HG03280 (cell line): Measurements from ENCODE around the gene HMGCLL1.
A peak's percentile ranks its signal among the peaks of the same experiment; 100 is the strongest.

Experiments
- ATAC-seq: cut with Tn5 transposase; IDR thresholded peaks from one replicate; pipeline ENCODE4 v1.9.1; 2021; ENCODE audit warnings: mild to moderate bottlenecking, moderate library complexity; ENCODE audit not compliant: unreplicated experiment

The HMGCLL1 gene

GRCh38 chr6:55536391-55536956, 42.5 kb downstream of the HMGCLL1 start:
- ATAC-seq, result no peak

- ATAC-seq, result no peak
Observed at GRCh38 chr6:55531496-55531895, 47.5 kb downstream of the HMGCLL1 start.

DNA sequence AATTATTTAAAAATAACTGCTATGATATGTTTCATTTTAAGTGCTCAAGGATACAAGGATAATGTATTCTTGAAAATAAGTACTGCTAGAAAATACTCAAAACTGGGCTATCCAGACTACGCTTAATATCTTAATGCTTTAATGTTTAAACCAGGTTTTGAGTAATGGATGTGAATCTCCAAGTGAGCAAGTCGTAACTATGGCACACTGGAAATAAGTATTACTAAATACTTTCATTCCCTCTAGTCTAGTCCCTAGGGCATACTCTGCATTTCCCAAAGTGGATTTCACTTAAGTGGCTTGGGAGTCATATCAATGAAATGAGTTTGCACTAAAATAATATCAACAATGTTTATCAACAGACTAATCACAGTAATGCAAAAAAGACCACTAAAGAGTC, 48.1 kb downstream of the HMGCLL1 start:
- no peak for ATAC-seq

- peak; percentile 98 for ATAC-seq
Observed at GRCh38 chr6:55528624-55529023, 50.4 kb downstream of the HMGCLL1 start.

DNA sequence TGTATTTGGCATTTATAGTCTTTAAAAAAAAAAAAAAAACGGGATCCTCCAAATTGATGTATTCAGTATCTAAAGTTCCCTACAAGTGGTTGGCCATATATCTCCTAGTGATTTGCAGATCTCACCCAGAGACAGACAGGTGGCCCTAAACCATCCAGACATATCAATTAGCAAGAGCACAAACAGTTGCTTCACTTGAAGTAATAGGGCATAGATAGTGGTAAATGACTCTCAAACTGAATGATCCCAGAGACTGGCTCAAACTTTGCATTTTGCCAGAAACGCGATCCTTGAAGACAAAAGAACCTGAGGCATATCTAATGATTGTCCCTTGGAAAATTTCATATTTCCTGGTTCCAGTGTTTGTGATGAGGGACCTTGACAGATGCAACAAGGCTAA, 54.6 kb downstream of the HMGCLL1 start:
- no peak for ATAC-seq

DNA sequence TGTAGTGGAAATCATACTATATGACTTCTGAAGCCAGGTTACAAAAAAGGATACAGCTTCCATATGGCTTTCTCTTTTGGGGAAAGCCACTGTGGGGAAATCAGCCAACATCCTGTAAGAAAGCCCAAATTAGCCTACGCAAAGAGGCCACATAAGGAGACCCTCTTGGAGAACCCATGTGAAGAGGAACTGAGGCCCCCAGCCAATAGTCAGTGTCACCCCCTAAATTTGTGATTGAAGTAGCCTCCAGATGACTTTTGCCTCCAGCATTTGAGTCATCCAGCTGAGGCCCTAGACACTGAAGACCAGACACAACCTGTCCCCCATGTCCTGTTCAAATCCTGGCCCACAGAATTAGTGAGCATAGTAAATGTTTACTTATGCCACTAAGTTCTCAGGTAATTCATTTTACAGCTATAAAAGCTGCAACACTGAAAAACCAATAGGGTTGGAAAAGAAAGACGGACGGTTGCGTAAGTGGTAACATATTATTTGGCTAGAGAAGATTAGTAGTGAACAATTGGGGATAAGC, 60.4 kb downstream of the HMGCLL1 start:
- no peak for ATAC-seq

- ATAC-seq, result no peak
Observed at GRCh38 chr6:55516736-55517135, 62.3 kb downstream of the HMGCLL1 start.

GRCh38 chr6:55512904-55513303, 66.1 kb downstream of the HMGCLL1 start:
- ATAC-seq, result no peak

- ATAC-seq, result no peak
Observed at GRCh38 chr6:55511122-55511800, 67.7 kb downstream of the HMGCLL1 start.

DNA sequence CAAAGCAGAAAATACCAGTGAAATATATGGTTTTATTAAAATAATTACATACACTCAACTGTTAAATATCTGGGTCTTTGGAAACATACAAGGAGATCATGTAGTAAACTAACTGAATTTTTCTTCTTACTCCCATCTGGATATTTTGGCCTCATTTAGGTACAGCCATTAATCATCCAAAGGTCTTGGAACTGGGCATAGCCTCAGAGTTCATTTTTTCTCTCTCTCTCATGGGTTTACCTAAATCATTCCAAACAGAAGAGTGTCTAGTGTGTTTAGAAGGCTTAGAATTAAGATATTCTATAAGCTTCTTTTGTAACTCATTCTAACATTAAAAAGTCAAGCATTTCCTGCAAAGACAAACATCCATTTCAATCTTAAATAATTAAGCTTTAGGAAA, 79.4 kb downstream of the HMGCLL1 start:
- no peak for ATAC-seq

DNA sequence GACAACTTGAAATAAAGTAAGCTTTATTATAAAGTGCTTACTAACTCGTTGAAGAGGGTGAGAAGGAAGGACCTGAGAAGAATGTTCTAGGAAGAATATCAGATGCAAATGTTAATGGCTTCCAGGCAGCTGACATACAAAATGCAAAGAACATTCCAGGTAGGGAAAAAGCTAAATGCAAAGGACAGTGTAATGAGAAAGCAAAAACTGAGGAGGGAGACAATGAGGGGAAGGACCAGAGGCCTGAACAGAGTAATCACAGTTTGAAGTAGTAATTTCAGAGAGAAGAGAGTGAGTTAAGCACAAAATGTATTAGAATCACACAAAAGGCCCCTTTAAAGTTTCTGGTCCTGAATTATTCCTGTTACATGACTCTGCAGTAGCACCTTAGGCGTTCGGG, 81.3 kb downstream of the HMGCLL1 start:
- no peak for ATAC-seq

DNA sequence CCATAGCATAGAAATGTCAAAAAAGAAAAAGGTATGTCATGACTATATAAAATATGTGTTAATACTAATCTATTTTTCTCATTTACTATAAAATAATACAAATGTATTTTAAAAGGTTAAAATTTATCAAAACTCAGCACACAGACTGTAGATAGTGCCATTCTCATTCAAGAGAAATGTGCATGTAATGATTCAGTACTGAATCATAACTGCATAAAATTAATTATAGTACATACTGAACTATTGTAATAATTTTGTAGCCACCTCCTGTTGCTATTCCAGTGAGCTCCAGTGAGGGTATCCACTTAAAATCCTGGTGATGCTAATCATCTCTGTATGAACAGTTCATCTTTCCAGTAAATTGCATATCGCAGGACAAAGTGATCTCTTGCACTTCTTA, 82.8 kb downstream of the HMGCLL1 start:
- no peak for ATAC-seq

DNA sequence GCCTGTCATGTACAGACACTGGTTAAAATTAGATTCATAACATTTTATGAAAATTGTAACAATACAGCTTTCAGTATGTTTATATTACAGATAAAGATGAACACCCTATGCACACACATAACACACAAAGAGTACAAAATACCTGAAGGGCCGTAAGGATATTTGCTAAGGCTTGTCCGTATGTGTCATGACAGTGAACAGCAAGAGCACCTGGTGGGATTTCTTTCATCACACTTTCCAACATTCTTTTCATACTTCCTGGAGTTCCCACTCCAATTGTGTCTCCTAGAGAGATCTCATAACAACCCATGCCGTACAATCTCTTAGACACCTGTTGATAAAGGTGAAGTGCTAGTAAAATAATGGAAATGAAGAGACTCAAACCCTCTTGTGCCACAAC, 83.7 kb downstream of the HMGCLL1 start:
- no peak for ATAC-seq

- ATAC-seq, result no peak
Observed at GRCh38 chr6:55494411-55494810, 84.6 kb downstream of the HMGCLL1 start.

DNA sequence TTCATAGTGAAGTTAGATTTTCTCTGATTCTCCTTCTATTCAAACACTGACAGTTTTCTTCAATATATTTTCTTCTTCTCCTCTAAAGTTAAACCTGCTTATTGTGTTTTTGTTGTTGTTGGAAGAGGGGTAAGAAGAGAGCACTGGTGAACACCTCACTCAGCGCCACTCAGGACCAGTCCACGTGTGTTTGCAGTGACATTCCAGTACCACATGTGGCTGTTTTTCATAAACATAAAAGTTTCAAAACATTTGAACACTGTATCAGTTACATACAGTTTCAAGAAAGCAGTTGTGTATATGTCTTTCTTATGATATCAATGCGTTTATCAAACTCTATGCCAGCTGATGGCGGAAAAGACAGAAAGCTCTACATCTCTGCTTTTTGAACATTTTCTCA, 86.7 kb downstream of the HMGCLL1 start:
- no peak for ATAC-seq

DNA sequence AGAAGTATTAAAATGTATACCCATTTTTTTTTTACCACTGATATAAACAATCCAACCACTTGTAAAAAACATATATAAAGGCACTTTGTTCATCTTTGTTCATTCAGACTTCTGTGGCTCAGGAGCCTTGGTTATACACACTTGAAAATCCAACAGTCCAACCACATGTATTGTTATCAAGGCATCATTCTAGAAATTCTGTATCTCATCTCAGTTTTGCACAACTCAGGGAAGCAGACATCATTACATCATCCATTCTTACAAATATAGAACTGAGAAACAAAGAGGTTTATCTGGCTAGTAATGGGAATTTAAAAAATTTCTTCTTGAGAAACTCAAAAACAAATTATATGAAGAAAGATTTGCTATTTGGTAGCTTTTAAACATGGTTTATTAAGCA, 88.1 kb downstream of the HMGCLL1 start:
- no peak for ATAC-seq

GRCh38 chr6:55474382-55474781, 104.6 kb downstream of the HMGCLL1 start:
- ATAC-seq, result no peak

DNA sequence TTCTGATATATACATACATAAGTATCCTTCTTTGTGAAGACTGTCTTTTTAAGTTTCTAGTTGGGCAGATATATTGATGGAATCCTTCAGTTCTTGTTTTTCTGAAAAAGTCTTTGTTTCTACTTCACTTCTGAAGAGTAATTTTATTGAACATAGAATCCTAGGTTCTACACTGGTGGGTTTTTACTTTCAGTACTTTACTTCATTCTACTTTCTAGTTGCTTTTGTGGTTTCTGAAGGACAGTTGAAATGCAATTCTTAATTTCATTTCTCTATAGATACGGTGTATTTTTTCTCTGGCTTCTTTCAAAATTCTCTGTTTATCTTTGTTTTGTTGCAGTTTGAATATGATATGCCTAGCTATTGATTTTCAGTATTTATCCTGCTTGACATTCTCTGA, 105.3 kb downstream of the HMGCLL1 start:
- no peak for ATAC-seq

- ATAC-seq, result no peak
Observed at GRCh38 chr6:55469951-55470366, 109.0 kb downstream of the HMGCLL1 start.

GRCh38 chr6:55456016-55456415, 123.0 kb downstream of the HMGCLL1 start:
- ATAC-seq, result no peak

DNA sequence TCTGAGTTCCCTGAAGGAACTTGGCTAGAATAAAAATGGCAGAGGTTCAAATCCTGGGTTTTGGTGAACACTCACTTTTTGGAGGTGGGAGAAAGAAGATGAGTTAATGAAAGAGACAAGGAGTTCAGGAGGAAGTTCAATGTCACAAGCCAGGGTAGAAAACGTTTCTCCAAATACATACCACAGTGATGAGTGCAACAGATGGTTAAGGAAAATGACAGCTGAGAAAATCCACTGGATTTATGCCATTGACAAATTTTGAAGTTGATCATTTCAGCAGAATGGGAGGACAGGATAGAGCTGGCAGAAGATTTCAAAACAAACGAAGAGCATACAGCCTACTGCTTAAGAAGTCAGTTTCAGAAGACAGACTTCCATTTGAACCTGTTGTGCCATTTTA, 129.0 kb downstream of the HMGCLL1 start:
- ATAC-seq, result no peak

DNA sequence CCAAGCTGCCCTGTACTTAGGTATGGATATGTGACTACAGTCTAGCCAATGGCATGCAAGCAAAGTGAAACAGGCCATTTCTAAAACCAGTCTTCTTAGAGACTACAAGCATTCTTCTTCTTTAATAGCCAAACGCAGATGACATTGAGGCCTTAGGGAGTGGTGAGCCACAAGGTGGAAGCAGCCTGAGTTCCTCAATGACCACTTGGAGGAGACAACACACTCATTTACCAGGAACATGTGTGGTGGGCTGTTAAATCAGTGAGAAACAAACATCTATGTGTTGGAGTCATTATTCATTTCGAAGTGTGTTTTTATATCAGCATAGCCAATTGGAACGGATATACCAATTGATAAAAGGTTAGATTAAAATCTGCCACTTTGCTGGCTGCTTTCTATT, 129.8 kb downstream of the HMGCLL1 start:
- no peak for ATAC-seq

GRCh38 chr6:55448451-55448850, 130.5 kb downstream of the HMGCLL1 start:
- no peak for ATAC-seq
